GM19468 (cell line): ENCODE measurements around the gene RNF113B.

Source experiments
- ATAC-seq: cut with Tn5 transposase; IDR thresholded peaks from one replicate; pipeline ENCODE4 v1.9.1; 2021; ENCODE audit warnings: mild to moderate bottlenecking, moderate library complexity, moderate number of reproducible peaks; ENCODE audit not compliant: unreplicated experiment; ENCODE audit errors: extremely low read depth

The RNF113B gene

DNA sequence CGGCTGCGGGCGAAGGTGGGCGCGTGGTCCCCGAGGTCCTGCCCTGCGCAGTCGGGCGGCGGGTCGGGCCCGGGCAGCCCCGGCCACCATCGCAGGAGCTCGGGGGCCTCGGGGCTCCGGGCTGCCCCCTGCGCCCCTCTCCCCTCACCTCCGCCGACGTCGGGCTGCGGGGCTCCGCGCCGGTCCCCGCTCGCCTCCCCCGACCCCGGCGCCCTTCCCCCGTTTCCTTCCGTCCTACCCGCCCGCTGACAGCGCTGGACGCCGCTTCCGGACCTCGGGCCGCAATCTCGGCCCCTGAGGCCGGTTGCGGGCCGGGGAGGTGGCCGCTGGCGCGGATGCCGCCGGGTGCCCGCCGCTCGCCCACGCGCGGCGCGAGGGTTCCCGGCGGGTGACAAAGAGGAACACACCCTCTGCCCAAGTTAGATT is 33.5 kb downstream of the RNF113B start:
- no peak for ATAC-seq

DNA sequence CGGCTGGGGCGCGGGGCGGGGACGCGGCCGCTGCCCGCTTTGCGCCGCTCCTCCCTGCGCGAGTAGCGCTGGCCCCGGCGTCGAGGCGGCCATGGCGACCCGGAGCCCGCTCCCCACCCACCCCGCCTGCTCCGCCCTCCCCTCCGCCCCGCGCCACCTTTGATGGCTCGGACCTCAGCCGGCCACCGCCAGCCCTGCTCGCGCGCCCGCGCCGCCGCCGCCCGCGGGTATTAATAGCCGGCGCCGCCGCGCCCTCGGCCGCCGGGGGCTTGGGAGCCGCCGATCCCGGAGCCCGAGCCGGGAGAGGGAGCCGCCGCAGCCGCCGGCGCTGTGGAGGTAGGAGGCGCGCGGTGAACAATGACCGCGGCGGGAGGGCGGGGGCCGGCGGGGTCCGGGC is 33.9 kb downstream of the RNF113B start:
- no peak for ATAC-seq

DNA sequence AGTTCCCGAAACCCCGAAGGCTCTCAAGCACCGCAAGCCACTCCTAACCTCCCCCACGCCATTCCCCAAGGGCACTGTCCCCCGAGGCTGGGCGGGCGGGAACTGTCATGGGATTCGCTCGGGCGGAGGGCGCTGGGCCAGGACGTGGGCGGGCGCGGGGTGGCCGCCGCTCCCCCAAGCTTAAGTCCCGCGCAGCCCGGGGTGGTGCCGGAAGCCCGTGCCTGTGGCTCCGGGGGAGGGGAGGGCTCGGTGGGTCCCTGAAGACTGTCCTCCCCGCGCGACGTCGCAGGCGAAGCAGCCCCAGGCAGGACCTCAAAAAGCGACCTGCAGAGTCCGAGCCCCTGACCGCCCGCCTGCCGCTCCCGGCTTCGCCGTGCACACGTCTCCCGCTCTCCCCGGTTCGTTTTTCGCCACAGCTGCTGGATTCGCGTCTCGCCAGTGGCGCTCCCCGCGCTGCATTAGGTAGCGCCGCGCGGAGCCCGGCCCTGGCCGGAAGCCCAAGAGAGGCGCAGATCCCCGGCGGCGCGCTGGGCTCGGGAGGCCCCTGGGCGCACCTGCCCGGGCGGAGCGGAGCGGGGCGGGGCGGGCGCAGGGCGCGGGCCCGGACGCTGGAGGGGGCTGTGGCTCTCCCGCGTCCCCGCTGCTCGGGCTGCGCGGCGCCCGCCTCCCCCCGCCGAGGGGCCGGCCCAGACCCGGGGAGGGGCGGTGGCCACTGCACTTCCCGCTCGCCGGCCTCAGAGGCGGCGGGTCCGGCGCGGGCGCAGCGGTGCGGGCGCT is 34.5 kb downstream of the RNF113B start, which contains the start of gene FARP1:
Gene FARP1 (plus strand): TSS at position 715 of the 777 bp plus-strand sequence. CDS start 70,149 bp downstream, outside the sequence.
- peak; percentile 67 for ATAC-seq

DNA sequence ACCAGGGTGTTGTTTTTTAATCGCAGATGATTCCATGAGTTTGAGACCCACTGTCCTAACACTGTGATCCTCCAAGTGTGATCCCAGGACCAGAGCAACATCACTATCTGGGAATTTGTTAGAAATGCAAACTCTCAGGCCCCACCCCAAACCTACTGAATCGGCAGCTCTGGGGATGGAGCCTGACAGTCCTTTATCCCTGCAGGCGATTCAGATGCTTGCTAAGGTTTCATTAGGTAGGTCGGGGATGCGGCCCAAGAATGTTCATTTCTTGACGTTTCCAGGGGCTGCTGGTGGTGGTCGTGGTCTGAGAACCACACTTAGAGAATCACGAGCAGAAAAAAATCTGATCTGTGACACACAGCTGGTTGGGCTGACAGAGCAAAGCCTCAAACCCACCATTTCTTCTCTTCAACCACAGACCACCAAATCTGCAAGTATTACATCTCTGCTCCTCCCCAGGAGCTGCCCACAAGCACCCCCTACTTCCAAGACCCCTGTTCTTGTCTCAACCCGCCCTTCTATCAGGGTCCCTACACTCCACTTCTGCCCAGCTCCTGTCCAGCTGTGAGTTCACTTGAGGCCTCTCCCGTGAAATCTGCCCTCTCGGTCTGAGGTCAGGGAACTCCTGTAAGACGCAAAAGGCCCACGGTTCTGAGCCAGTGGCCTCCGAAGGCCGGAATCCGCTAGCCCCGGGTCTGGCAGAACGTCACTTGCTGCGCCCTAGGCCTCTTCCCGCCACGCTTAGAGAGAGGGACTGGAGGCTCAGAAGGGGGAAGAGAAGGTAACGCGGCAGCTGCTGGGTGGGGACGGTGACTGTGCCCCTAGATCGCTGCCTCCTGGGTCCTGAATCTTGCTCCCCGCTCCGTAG is 35.3 kb downstream of the RNF113B start:
- no peak for ATAC-seq

DNA sequence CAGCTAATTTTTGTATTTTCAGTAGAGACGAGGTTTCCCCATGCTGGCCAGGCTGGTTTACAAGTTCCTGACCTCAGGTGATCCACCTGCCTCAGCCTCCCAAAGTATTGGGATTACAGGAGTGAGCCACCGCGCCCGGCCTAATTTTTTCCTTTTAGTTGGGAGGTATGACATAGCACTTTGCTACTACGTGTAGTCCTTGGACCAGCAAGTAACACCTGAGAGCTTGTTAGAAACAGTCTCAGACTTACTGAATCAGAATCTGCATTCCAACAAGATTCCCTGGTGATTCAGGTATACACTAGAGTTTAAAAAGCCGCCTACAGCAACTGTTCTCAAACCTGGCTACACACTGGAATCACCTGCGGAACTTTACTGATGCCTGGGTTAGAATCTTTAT is 36.0 kb downstream of the RNF113B start:
- ATAC-seq: no peak

DNA sequence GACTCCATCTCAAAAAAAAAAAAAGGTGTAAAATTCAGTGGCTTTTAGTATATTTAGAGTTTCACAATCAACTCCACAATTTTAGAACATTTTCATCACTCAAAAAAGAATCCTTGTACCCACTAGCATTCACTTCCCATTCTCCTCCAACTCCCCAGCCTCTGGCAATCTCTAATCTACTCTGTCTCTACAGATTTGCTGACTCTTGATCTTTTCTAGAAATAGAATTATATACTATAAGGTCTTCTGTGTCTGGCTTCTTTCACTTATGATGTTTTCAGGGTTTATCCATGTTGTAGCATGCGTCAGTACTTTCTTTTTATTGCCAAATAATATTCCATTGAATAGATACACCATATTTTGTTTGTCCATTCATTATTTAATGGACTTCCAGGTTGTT is 42.2 kb downstream of the RNF113B start:
- ATAC-seq: no peak

DNA sequence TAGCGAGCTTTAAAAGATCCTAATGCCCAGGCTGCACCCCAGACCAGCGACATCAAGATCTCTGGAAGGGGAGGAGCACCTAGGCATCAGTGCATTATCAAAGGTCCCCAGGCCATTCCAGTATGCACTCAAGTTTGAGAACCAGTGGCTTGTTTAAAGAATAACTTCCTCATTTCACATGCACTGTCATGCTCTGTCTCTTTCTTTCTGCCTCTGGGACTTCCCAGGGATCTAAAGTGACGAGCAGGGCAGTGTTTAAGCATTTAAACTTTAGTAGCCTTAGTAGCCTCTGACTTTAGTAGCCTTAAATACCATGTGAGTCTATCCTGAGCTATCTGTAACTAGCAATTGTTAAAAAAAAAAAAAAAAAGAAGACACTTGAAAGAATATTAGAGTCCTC is 43.1 kb downstream of the RNF113B start:
- peak; percentile 86 for ATAC-seq

DNA sequence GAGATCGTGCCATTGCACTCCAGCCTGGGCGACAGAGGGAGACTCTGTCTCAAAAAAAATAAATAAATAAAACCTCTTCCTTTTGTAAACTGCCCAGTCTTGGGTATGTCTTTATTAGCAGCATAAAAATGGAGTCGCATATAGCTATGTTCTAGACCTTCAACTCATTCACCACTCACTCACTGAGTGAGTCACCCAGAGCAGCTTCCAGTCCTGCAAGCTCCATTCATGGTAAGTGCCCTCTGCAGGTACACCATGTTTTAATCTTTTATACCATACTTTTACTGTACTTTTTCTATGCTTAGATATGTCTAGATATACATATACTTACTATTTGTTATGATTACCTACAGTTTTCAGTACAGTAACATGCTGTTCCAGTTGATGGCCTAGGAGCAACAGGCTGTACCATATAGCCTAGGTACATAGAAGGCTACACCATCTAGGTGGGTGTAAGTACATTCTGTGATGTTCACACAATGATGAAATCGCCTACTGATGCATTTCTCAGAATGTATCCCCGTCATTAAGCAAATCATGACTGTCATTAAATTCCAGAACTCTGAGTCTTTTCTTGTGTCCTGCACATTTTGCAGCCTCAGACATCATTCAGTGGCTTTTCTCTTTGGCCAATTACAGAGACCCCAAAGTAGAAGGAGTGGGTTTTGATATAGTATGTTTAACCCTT is 47.9 kb downstream of the RNF113B start:
- ATAC-seq: no peak
